CD4-positive, alpha-beta T cell treated with Interferon alpha-2 for 1 hour (primary cell): ENCODE results near the gene MMP24.
"Not testable (repeated sequence)": the region's sequence is repeated elsewhere in the genome, so short reads cannot be mapped to it uniquely, and the experiment has no call there.

Experiments used
- DNase-seq, 2 donors: peaks; one replicate each; pipeline ENCODE4 v3.0.0-alpha.2; 2020 to 2022

Gene MMP24

DNA sequence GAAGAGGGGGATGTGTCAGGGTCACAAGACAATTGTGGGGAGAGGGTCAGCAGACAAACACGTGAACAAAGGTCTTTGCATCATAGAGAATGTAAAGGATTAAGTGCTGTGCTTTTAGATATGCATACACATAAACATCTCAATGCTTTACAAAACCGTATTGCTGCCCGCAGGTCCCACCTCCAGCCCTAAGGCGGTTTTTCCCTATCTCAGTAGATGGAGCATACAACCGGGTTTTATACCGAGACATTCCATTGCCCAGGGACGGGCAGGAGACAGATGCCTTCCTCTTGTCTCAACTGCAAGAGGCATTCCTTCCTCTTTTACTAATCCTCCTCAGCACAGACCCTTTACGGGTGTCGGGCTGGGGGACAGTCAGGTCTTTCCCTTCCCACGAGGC, 35.8 kb downstream of the MMP24 start:
- not testable (repeated sequence) for DNase-seq

- DNase-seq, result not testable (repeated sequence)
Measured at GRCh38 chr20:35262731-35263531, 36.4 kb downstream of the MMP24 start.

DNA sequence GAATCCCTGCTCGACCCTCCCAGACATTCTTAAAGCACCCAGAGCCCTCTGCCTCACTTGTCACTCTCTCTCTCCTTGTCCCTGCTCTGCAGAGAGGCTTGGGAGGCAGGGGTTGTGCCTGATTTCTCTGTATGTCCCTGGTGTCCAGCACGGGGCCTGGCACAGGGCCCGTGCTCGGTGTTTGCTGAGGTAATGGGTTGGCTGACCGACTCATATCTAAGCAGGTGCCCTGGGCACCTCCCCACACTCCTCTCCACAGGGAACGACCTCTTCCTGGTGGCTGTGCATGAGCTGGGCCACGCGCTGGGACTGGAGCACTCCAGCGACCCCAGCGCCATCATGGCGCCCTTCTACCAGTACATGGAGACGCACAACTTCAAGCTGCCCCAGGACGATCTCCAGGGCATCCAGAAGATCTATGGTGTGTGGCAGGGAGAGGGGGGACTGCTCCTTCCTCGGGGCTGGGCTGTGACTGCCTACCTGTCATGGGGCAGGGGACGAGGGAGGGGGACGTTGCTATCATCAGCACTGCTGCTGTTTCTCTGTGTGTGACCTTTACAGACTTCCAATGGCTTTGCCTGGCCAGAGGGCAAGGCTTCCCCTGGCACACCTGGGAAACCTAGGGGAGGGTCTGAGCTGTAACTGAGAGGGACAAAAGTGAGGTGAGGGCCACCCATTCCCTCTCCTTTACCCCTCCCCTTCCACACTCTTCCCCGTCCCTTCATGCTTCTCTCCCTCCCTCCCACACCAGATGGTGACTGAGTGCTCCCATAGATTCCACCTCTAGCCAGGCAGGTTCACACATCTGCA, 37.2 kb downstream of the MMP24 start:
- no peak for DNase-seq

GRCh38 chr20:35264755-35265154, 38.3 kb downstream of the MMP24 start:
- DNase-seq, result no peak

GRCh38 chr20:35267092-35267491, 40.6 kb downstream of the MMP24 start:
- no peak for DNase-seq

DNA sequence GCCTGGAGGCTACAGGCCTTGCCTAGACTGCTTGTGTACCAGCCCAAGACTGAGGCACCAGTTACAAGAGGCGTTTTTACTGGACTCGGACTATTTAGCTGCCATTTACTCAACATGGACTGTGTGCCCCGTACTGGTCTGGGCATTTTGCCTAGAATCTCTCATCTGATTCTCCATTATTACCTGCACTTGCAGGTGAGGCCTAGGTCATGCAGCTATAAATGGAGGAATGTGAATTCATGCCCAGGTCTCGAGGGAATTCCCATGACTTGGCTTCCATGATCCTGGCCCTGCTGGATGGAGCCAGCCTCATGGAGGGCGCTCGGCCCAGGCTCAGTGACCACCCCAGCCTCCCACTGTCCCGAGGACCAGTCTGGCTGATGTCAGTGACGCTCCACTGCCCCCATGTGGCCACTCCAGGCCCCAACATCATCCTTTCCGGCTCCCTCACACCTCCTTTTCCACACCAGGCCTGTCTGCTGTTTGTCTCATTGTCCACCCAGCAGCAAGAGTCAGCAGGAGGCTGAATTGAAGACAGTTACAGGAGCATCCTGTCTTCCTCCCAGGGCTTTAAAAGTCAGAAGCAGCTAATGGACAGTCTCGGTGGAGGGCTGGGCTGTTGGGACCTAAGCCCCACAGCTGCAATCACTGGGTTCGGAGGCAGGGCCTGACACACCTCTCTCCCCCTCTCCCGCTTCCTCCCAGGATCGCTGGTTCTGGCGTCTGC, 42.7 kb downstream of the MMP24 start:
- peak; percentile 40 to 53 for DNase-seq

DNA sequence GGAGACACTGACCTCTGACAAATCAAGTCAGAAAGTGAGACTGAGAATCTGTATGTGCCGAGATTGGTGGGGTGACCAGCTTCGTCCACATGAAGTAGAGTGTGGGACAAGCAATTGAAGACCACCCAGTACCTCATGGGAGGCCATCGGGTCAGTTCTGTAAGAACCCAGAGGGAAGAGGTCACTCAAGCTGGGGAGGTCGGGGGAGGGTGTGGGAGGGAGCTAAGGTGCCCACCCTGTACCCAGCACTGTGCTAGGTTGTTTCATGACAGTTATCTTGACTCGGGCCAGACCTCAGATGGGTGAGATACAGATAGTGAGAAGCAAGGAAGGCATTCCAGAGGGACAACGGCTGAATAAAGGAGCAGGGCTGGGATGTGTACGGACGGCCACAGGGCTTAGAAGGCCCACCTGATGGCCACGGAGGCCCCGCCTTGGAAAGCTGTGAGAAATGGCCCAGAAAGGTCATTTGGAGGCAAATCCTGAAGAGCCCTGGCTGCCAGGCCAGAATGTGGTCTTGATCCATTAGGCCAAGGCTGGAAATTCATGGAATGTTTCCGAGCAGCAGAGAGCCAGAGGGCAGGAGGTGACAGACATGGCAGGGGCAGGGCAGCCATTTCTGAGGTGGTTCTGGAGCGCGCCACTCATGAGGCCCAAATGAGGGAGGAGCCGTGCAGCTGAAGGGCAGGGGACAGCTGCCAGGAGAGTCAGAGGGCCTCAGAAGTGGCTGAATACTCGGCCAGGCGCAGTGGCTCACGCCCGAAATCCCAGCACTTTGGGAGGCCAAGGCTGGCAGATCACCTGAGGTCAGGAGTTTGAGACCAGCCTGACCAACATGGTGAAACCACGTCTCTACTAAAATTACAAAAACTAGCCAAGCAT, 43.8 kb downstream of the MMP24 start:
- no peak for DNase-seq

- DNase-seq, result no peak
Measured at GRCh38 chr20:35271073-35271882, 44.8 kb downstream of the MMP24 start.

GRCh38 chr20:35271904-35272303, 45.4 kb downstream of the MMP24 start:
- DNase-seq, result no peak

- DNase-seq, result no peak
Measured at GRCh38 chr20:35273449-35274171, 47.1 kb downstream of the MMP24 start.

DNA sequence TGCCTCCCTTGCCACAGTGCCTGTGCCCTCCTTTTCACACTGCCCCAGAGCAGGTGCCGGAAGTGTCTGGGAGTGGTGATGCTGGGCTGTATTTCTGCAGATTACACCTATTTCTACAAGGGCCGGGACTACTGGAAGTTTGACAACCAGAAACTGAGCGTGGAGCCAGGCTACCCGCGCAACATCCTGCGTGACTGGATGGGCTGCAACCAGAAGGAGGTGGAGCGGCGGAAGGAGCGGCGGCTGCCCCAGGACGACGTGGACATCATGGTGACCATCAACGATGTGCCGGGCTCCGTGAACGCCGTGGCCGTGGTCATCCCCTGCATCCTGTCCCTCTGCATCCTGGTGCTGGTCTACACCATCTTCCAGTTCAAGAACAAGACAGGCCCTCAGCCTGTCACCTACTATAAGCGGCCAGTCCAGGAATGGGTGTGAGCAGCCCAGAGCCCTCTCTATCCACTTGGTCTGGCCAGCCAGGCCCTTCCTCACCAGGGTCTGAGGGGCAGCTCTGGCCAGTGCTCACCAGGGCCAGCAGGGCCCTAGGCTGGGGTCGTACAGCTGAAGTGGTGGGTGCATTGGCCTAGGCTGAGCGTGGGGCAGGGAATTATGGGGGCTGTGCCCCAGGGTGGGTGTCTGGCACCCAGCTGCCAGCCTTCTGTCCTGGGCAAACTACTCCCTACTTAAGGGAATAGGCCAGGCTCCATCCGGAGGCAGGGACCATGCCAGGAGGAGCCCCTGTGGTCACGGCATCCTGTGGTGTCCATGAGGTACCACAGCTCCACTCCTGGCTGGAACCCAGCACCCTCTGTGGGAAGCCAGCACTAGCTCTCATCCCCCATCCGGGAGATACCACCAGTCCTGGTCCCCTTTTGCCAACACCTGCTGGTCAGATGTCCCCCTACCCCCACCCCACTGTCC, 47.9 kb downstream of the MMP24 start:
- no peak for DNase-seq

GRCh38 chr20:35275741-35276251, 49.3 kb downstream of the MMP24 start:
- DNase-seq, result no peak

DNA sequence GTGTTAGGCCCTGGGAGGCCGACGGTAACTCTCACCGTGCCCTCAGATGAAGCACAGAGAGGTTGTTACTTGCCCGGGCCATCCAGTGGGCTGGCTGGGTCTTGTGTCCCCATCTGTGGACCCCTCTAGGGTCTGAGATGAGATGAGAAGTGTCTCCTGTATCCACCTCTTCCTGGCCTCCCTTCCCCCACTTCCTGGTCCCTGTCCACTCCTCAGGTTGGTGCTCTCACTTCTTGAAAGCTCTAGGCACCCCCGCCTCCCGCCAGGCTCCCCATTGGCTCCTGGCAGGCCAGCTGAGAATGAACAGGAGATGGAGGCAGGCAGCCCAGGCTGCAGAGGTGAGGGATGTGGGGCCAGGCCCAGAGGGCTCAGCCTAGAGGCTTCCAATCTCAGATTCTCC, 49.9 kb downstream of the MMP24 start:
- no peak for DNase-seq

- peak in 1 of 2 donors; percentile 9 for DNase-seq
Measured at GRCh38 chr20:35277127-35277526, 50.6 kb downstream of the MMP24 start.

DNA sequence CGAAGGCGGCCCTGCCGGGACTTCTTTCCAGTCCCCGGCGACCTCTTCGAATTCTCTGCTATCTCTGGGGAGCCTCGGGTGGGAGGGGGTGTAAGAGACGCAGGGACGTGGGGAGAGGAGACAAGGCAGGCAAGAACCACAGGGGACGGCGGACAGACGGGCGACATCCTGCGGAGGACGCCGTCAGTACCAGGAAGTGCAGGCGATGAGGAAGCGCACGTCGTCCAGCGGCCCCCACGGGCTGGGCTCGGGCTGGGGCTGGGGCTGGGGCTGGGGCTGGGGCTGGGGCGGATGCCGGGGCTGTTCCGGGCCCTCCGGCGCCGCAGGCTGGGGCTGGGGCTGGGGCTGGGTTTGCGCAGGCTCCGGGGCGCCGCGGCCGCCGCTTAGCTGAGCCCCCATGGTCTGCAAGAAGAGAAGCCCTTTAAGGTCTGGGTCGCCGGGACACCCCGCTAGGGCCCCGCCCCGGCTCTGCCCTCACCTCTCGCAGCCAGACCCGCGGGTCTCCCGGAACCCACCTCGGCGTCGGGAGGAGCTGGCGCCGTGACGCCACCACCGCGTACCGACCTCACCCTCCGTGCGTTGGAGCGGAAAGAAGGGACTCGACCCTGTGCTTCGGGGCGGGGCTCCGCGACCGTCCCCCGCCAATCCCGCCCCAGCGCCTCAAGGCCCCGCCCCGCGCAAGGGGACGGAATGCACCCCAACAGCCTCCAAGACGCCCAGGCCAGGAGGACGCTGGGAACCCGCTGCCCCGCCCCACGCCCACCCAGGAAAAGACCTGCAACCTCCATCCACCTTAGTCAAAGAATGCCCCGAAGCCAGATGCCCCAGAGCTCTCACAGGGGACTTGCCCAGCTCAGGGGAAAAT, 51.3 kb downstream of the MMP24 start, which contains the start of gene MMP24OS:
Gene MMP24OS (minus strand): TSS at position 592 of the 865 bp plus-strand sequence. CDS start 193 bp downstream, at position 399.
- peak; percentile 93 for DNase-seq

DNA sequence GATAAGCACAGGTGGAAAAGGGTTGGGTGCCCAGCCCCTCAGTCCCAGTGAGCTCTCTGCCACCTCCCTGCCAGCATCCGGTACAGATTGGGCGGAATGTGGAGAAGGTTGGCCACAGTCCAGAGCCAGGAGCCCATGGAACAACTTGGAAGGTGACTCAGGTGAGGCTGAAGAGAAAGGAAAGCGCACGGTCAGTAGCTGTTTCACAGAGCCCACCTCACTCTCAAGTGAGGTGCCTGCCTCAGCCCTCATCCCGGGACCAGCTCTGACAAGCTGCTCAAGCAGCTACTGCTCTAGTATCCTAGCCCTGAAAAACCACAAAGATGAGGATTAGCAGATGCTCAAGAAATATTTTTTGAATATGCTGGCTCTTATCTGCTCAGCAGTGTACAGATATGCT, 52.5 kb downstream of the MMP24 start:
- DNase-seq, result no peak

DNA sequence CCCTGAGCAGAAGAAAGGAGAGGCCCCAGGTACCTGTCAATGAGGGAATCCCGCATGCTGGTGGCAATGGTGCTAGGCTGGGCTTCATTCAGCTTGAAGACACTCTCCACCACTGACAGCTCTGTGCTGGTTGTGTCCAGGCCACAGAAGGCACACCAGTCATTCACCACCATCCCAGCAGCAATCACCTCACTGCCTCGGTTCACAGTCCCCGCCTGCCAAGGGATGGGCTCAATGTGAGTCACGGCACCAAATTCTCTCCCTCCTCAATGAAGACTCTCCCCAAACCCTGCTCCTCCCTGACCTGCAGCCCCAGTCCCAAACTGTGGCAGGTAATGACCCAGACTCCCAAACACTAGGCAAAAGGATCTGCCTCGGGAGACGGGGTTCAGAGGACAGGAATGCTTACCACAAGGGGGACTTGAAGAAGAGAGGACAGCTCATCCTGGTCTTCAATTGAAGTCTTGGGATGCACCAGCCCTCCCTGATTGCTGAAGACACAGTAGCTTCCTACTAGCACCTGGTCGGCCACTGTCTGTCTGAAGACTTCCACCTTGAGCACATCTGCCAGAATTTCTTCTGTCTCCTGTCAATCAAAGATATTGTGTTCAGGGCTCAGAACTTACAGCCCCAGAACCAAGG, 53.2 kb downstream of the MMP24 start:
- DNase-seq, result no peak

- no peak for DNase-seq
Measured at GRCh38 chr20:35280523-35280922, 54.0 kb downstream of the MMP24 start.
